ENCODE results near the gene ABLIM2. TPM values are rescaled to one million over a fixed set of nuclear protein-coding genes. Genes with fewer than 3 reads are reported as not detected.

The ABLIM2 gene
- total RNA-seq, 4 donors from 2014 or later: 177 to 281 (median 244) TPM

DNA sequence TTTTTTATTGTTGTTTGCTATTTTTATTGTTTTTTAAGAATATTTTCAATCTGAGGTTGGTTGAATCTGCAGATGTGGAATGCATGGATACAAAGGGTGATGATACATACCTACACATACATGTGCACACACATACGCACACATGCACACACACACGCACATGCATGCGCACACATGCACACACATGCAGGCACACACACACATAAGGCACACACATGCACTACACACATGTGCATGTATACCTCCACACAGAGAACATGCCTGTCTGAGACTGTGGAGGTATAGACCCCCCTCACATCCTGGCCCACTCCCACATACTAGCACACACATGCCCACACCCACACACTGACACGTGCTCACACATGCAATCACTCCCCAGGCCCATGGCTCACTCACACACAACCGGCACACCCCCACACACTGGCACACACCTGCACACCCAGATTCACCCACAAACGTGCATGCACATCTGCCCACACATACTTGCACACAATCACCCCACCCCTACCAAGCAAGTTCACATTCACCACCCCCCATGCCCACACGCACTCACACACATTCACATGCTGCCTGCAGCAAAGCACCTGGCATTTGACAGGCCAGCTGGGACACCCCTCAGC is 121.4 kb downstream of the ABLIM2 start:
- in situ Hi-C loops (cut with MboI; ENCODE audit: low sequenced_read_pairs in 4 of 4): no loop called here
- no peak overlapping the region for H3K4me3 ChIP-seq
- no peaks in the 10 kb centered on the region for H3K27me3 ChIP-seq
- no peaks in the 10 kb centered on the region for H3K4me1 ChIP-seq
- peak overlapping the region in 1 of 4 donors; percentile 46 for H3K27ac ChIP-seq
- DNase-seq: no peak
- intact Hi-C loops (cut with DNase I; ENCODE audit: low total_unique reads): no loop called here
- ATAC-seq: peak in 1 of 2 donors; percentile 7
- TF ChIP-seq POLR2A (IDR thresholded peaks at IDR 0.05): no peak
- TF ChIP-seq, protein P1, sequence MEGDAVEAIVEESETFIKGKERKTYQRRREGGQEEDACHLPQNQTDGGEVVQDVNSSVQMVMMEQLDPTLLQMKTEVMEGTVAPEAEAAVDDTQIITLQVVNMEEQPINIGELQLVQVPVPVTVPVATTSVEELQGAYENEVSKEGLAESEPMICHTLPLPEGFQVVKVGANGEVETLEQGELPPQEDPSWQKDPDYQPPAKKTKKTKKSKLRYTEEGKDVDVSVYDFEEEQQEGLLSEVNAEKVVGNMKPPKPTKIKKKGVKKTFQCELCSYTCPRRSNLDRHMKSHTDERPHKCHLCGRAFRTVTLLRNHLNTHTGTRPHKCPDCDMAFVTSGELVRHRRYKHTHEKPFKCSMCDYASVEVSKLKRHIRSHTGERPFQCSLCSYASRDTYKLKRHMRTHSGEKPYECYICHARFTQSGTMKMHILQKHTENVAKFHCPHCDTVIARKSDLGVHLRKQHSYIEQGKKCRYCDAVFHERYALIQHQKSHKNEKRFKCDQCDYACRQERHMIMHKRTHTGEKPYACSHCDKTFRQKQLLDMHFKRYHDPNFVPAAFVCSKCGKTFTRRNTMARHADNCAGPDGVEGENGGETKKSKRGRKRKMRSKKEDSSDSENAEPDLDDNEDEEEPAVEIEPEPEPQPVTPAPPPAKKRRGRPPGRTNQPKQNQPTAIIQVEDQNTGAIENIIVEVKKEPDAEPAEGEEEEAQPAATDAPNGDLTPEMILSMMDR (IDR thresholded peaks at IDR 0.05 in 4 of 5, conservative IDR thresholded peaks at IDR 0.05 in 1 of 5): no peak
- no peaks in the 10 kb centered on the region for H3K9me3 ChIP-seq
- H3K36me3 ChIP-seq: peaks cover 0 to 42% of the 10 kb centered on the region in 2 donors

DNA sequence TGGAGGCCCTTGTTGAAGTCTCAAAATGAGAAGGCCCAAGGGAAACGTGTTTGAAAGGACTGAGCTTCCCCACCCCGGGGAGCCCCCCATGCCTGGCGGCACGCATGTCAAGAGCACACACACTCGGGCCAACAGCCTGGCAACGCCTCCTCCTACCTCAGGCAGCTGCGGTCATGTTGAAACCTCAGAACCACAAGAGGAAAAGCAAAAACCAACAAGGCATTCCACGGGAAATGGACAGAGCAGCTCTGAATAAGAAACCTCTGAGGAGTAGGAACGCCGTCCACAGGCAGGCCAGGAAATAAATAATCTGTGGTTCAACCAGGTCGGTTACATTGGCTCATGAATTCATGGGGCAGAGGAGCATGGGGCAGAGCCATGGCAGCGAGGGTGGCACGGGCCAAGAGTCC is 123.2 kb downstream of the ABLIM2 start:
- H3K27ac ChIP-seq: peak overlapping the region in 3 of 4 donors; percentile 46 to 49 (median 46)

DNA sequence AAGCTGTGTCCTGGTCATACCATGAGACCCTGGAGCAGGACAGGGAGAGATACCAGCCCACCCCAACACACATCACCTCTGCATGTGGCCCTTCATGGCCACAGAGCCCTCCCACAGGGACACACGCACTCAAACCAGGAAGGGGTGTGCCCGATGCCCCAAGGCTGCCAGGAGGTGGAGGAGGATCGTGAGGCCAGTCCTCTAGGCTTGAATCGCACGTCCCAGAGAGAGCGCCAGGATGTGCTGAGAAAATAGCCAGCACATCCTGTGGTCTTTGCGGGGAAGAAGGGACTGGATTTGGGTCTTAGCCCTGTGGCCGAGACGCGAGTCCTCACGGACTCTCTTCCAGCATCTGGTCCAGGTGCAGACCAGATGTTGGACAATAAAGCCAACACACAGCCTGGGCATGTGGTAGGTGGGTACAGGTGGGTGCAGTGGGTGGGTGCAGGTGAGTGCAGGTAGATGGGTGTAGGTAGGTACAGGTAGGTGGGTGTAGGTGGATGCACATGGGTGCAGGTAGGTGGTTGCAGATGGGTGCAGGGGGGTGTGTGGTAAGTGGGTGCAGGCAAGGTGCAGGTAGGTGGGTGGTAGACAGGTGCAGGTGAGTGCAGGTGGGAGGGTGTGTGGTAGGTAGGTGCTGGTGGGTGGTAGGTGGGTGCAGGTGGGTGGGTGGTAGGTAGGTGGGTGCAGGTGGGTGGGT is 124.6 kb downstream of the ABLIM2 start:
- TF ChIP-seq, protein P1 (IDR thresholded peaks at IDR 0.05 in 4 of 5, conservative IDR thresholded peaks at IDR 0.05 in 1 of 5): no peak
- TF ChIP-seq POLR2A (IDR thresholded peaks at IDR 0.05): no peak
- Histone ChIP-seq H3K27me3 (no peaks in the 10 kb centered on the region), H3K4me1 (no peaks in the 10 kb centered on the region), H3K4me3 (no peak overlapping the region), H3K9me3 (no peaks in the 10 kb centered on the region), H3K36me3 (peaks cover 0 to 71% of the 10 kb centered on the region in 2 donors), H3K27ac (peak overlapping the region in 1 of 4 donors; percentile 47)
- intact Hi-C loops (cut with DNase I; ENCODE audit: low total_unique reads) (no loop called here), in situ Hi-C loops (cut with MboI; ENCODE audit: low sequenced_read_pairs in 4 of 4) (no loop called here)
- no peak for ATAC-seq
- no peak for DNase-seq

More for the DNA sequence above, 123.2 kb downstream of the ABLIM2 start:
- in situ Hi-C loops (cut with MboI; ENCODE audit: low sequenced_read_pairs in 4 of 4): no loop called here
- TF ChIP-seq, protein P1 (IDR thresholded peaks at IDR 0.05 in 4 of 5, conservative IDR thresholded peaks at IDR 0.05 in 1 of 5): no peak
- no peak for TF ChIP-seq POLR2A (IDR thresholded peaks at IDR 0.05)
- Histone ChIP-seq H3K27me3 (no peaks in the 10 kb centered on the region), H3K4me1 (no peaks in the 10 kb centered on the region), H3K9me3 (no peaks in the 10 kb centered on the region), H3K36me3 (peaks cover 0 to 61% of the 10 kb centered on the region in 2 donors), H3K4me3 (no peak overlapping the region)
- peak in 1 of 2 donors; percentile 6 for ATAC-seq
- intact Hi-C loops (cut with DNase I; ENCODE audit: low total_unique reads): no loop called here
- no peak for DNase-seq

DNA sequence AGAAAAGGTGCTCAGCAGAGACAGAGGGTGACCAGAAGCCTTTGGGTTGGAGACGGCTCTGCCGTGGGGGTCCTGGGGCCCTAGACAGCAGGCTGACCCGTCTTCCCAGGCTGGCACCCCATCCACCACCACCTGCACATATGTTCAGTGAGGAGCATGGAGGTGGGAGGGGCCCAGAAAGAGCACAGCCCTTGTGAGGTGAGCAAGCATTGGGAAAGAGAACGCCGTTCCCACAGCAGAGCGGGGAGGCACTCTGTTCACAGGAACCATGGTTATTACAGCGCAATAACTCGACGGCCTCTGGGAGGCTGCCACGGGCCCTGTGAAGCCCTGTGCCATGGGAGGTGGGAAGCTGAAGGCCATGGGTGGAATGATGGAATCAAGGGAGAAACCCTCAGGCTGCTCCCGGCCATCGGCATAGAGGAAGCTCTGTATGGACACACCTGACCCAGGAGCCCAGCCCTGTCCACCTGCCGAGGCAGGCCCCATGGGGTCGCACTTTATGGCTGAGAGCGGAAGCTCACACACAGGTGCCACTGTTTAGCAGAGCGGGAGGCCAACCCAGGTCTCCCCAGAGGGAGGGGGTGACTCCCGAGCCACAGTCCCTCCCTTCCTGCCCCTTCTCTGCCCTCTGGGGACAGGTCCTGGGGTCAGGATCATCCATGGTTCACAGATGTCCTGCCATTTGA is 125.4 kb downstream of the ABLIM2 start:
- intact Hi-C loops (cut with DNase I; ENCODE audit: low total_unique reads) (no loop called here), in situ Hi-C loops (cut with MboI; ENCODE audit: low sequenced_read_pairs in 4 of 4) (no loop called here)
- TF ChIP-seq, protein P1 (IDR thresholded peaks at IDR 0.05 in 4 of 5, conservative IDR thresholded peaks at IDR 0.05 in 1 of 5): no peak
- TF ChIP-seq POLR2A (IDR thresholded peaks at IDR 0.05): no peak
- peak overlapping the region in 2 of 4 donors; percentile 28 to 47 for H3K27ac ChIP-seq
- peaks cover 0 to 79% of the 10 kb centered on the region in 2 donors for H3K36me3 ChIP-seq
- DNase-seq (no peak), ATAC-seq (no peak)
- no peaks in the 10 kb centered on the region for H3K4me1 ChIP-seq
- H3K9me3 ChIP-seq: no peaks in the 10 kb centered on the region
- H3K4me3 ChIP-seq: no peak overlapping the region
- H3K27me3 ChIP-seq: no peaks in the 10 kb centered on the region

All from gastrocnemius medialis (tissue), 4 donors.